OCI-LY3 (cell line): ENCODE data around the gene C2orf92.

Source experiments
- EZH2phosphoT487 ChIP-seq: fragments of 200-600 bp; shearing (Covaris generic); IDR thresholded peaks from 2 replicates; pipeline ENCODE4 v1.6.1; 2018; ENCODE audit warnings: antibody characterized with exemption, mixed run types, low read depth
- TF ChIP-seq, protein P1 (sequence below): fragments of 200-600, 300-600 bp; sonication (generic); IDR thresholded peaks from 2 replicates; pipeline ENCODE4 v1.5.1; 2014; ENCODE audit warnings: antibody characterized with exemption, low read length, low read depth

DNA sequence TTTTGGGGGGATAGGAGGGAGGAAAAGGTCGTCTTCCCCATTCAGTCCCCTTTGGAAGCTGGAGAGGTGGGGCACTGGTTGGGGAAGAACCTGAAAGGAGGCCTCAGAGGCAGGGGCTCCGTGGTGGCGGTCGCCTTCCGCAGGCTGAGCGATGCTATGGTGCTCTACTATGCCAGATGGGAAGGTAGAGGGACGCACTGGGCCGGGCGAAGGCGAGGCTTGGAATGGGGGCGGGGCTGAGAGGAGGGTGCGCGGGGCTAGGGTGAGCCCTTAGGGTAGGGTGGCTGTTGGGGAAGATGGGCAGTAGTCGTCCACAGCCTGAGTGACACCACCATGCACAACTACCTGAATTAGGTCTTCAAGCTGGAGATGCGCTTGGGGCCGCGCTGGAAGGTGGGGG is 55.0 kb downstream of the C2orf92 start:
- TF ChIP-seq, protein P1, sequence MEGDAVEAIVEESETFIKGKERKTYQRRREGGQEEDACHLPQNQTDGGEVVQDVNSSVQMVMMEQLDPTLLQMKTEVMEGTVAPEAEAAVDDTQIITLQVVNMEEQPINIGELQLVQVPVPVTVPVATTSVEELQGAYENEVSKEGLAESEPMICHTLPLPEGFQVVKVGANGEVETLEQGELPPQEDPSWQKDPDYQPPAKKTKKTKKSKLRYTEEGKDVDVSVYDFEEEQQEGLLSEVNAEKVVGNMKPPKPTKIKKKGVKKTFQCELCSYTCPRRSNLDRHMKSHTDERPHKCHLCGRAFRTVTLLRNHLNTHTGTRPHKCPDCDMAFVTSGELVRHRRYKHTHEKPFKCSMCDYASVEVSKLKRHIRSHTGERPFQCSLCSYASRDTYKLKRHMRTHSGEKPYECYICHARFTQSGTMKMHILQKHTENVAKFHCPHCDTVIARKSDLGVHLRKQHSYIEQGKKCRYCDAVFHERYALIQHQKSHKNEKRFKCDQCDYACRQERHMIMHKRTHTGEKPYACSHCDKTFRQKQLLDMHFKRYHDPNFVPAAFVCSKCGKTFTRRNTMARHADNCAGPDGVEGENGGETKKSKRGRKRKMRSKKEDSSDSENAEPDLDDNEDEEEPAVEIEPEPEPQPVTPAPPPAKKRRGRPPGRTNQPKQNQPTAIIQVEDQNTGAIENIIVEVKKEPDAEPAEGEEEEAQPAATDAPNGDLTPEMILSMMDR: no peak
- TF ChIP-seq EZH2phosphoT487: no peak
